ENCODE data around the gene DMAP1. TPM values are rescaled to one million over a fixed set of nuclear protein-coding genes. Genes with fewer than 3 reads are reported as not detected.

DMAP1 gene
- total RNA-seq, 1 experiment from 2014 or later, result 27.8 TPM

DNA sequence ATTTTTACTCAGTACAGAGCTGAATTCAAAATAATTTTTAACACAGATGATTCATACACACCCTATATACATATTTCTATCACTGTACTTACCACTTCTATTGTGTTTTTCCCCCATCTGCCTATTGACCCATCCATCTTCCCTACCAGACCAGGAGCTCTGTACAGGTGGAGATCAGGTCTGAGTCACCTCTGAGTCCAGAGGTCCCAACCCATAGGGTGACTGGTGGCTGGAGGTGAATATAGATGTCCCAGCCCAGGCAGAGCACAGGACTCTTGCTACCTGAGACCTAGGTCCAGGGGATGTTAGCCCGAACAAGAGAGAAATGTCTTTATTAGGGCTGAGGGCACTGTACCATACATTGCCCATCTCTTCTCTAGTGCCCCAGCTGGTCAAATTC, 54.8 kb downstream of the DMAP1 start:
- ChIA-PET POLR2A (no interaction called here), CTCF (interaction anchor here (0.8 kb wide), 1 partner anchor 29 kb away, joined by 3 read pairs; no protein-coding TSS in a partner anchor), RAD21 (ENCODE audit: low non-redundant PET in 1 of 2, low total read pairs in 2 of 2, uncharacterized antibody in 2 of 2, unreplicated experiment in 2 of 2) (no interaction called here)
- Histone ChIP-seq H3K27me3 (ENCODE audit: insufficient read depth, low read length) (no peaks in the 10 kb centered on the region), H3K36me3 (ENCODE audit: control insufficient read depth in 1 of 2, insufficient read depth in 2 of 2, low read length in 2 of 2) (no peaks in the 10 kb centered on the region), H3K9ac (ENCODE audit: low read length) (no peak overlapping the region), H3K4me2 (ENCODE audit: low read length) (no peak overlapping the region), H3K27ac (ENCODE audit: low read depth, low read length) (no peak overlapping the region), H4K20me1 (ENCODE audit: insufficient read depth) (no peaks in the 10 kb centered on the region), H3K9me2 (ENCODE audit: insufficient read depth) (no peaks in the 10 kb centered on the region), H2AFZ (ENCODE audit: low read depth, low read length, poor library complexity, severe bottlenecking) (no peak overlapping the region), H3K79me2 (ENCODE audit: insufficient read depth, low read length) (no peaks in the 10 kb centered on the region), H3K4me3 (replicated peaks in 1 of 2; ENCODE audit: low read depth in 1 of 2, low read length in 2 of 2) (no peak overlapping the region), H3K9me3 (ENCODE audit: control insufficient read depth in 1 of 2, insufficient read depth in 1 of 2, low read depth in 1 of 2, low read length in 2 of 2) (no peaks in the 10 kb centered on the region), H3K4me1 (ENCODE audit: control insufficient read depth in 1 of 2, insufficient read depth in 2 of 2, low read length in 2 of 2) (no peaks in the 10 kb centered on the region)
- no peak for ATAC-seq
- TF ChIP-seq EZH2 (IDR thresholded peaks at IDR 0.05) (no peak), CBX3 (IDR thresholded peaks at IDR 0.05; ENCODE audit: low read depth) (no peak), RAD21 (IDR thresholded peaks at IDR 0.05; ENCODE audit: low read depth) (no peak), YY1 (IDR thresholded peaks at IDR 0.05; ENCODE audit: extremely low read depth, insufficient replicate concordance, low read depth, low read length) (no peak), TCF7L2 (IDR thresholded peaks at IDR 0.05; ENCODE audit: borderline replicate concordance, extremely low read depth, insufficient read depth, insufficient read length) (no peak), ZBTB33 (IDR thresholded peaks at IDR 0.05; ENCODE audit: extremely low read depth, insufficient replicate concordance, low read length) (no peak), EGR1 (IDR thresholded peaks at IDR 0.05; ENCODE audit: low read depth) (no peak), SIN3A (IDR thresholded peaks at IDR 0.05; ENCODE audit: low read depth) (no peak), JUND (IDR thresholded peaks at IDR 0.05) (no peak), SP1 (IDR thresholded peaks at IDR 0.05; ENCODE audit: low read depth) (no peak), POLR2AphosphoS5 (IDR thresholded peaks at IDR 0.05; ENCODE audit: low read depth, low read length) (no peak), POLR2A (IDR thresholded peaks at IDR 0.05; ENCODE audit: borderline replicate concordance, extremely low read depth, insufficient read depth, insufficient read length) (no peak), ELF1 (IDR thresholded peaks at IDR 0.05; ENCODE audit: borderline replicate concordance, low read depth) (no peak), EZH2phosphoT487 (IDR thresholded peaks at IDR 0.05; ENCODE audit: borderline replicate concordance) (no peak), CEBPB (IDR thresholded peaks at IDR 0.05; ENCODE audit: low read depth) (no peak), SRF (IDR thresholded peaks at IDR 0.05; ENCODE audit: low read depth) (no peak)
- TF ChIP-seq, protein P1, sequence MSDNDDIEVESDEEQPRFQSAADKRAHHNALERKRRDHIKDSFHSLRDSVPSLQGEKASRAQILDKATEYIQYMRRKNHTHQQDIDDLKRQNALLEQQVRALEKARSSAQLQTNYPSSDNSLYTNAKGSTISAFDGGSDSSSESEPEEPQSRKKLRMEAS (IDR thresholded peaks at IDR 0.05), result no peak
- TF ChIP-seq, protein P2, sequence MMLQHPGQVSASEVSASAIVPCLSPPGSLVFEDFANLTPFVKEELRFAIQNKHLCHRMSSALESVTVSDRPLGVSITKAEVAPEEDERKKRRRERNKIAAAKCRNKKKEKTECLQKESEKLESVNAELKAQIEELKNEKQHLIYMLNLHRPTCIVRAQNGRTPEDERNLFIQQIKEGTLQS (IDR thresholded peaks at IDR 0.05), result no peak
- TF ChIP-seq, protein P3, sequence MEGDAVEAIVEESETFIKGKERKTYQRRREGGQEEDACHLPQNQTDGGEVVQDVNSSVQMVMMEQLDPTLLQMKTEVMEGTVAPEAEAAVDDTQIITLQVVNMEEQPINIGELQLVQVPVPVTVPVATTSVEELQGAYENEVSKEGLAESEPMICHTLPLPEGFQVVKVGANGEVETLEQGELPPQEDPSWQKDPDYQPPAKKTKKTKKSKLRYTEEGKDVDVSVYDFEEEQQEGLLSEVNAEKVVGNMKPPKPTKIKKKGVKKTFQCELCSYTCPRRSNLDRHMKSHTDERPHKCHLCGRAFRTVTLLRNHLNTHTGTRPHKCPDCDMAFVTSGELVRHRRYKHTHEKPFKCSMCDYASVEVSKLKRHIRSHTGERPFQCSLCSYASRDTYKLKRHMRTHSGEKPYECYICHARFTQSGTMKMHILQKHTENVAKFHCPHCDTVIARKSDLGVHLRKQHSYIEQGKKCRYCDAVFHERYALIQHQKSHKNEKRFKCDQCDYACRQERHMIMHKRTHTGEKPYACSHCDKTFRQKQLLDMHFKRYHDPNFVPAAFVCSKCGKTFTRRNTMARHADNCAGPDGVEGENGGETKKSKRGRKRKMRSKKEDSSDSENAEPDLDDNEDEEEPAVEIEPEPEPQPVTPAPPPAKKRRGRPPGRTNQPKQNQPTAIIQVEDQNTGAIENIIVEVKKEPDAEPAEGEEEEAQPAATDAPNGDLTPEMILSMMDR (IDR thresholded peaks at IDR 0.05 in 2 of 3, conservative IDR thresholded peaks at IDR 0.05 in 1 of 3; ENCODE audit: borderline replicate concordance in 1 of 3, insufficient read depth in 1 of 3, low read depth in 2 of 3, low read length in 2 of 3), result no peak
- intact Hi-C loops (cut with micrococcal nuclease), result no loop called here
- no TSS peak for BruUV-seq (replicated peaks)
- no peak for DNase-seq (ENCODE audit: low read depth, low spot score)

Measured in HCT116 (cell line).